NCI-H146 (cell line): ENCODE measurements around the gene OCIAD1.
"Not testable (repeated sequence)": the region's sequence is repeated elsewhere in the genome, so short reads cannot be mapped to it uniquely, and the experiment has no call there.

ENCODE experiments used
- DNase-seq: peaks from one replicate; lab custom pipeline; 2025; lab: John Stamatoyannopoulos, UW

The OCIAD1 gene

GRCh38 chr4:48816971-48817370, 13.9 kb upstream of the OCIAD1 start:
- no peak for DNase-seq

- DNase-seq: not testable (repeated sequence)
These were observed 9.5 kb upstream of the OCIAD1 start for GRCh38 chr4:48821431-48821830.

- DNase-seq: no peak
These were observed 3.3 kb upstream of the OCIAD1 start for GRCh38 chr4:48827622-48828021.

GRCh38 chr4:48831532-48832030, 693 bp downstream of the OCIAD1 start:
- peak; percentile 40 for DNase-seq

- no peak for DNase-seq
These were observed 1.7 kb downstream of the OCIAD1 start for GRCh38 chr4:48832571-48832970.

- no peak for DNase-seq
These were observed 5.8 kb downstream of the OCIAD1 start for GRCh38 chr4:48836658-48837057.

DNA sequence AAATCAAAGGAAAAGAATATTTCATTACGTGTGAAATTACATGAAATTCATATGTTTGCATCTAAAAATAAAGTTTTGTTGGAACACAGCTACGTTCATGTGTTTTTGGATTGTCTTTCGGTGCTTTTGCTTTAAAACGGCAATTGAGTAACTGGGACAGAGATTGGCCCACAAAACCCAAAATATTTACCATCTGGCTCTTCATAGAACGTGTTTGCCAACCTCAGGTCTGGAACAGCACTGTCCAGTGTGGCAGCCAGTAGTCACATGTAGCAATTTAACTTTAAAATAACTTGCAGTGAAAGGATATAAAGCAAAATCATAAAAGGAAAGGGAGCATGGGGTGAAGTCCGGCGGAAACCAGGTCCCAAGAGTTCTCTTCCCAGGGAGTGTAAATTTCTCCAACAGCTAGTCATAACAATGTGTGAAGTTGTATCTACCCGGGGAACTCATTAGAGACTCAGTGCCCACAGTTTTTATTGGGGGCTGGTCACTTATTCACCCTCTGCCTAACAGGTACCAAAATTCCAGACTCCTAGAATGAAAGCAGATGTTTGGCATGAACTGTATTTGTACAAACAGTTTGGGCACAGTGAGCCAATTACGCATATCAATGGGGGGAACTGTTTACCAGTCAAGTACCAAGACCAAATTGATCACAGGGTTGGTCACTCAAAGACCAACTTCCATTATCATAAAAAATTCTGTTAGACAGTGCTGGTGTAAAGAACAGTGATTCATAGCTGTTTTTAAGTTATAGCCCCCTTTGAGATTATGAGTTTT, 10.3 kb downstream of the OCIAD1 start:
- no peak for DNase-seq

DNA sequence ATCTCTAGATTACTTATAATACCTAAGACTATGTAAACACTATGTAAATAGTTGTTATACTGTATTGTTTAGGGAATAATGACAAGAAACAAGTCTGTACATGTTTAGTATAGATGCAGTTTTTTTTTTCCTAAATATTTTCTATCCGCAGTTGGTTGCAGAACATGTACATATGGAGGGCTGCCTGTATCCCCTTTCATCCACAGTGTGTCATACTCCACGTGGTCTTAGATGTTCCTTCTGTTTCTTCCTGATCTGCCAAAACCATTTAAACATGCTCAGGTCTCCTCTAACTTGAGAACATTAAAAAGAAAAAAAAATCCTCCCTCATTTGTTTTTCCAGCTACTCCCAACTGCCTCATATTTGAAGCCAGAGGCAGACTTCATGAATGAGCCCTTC, 14.0 kb downstream of the OCIAD1 start:
- no peak for DNase-seq

DNA sequence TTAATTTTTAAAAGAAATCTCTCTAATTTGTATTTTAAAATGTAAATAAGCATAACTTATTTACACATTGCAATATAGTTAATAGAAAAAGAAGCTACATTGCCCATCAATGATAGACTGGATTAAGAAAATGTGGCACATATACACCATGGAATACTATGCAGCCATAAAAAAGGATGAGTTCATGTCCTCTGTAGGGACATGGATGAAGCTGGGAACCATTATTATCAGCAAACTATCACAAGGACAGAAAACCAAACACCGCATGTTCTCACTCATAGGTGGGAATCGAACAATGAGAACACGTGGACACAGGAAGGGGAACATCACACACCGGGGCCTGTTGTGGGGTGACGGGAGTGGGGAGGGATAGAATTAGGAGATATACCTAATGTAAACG, 17.9 kb downstream of the OCIAD1 start:
- not testable (repeated sequence) for DNase-seq

DNA sequence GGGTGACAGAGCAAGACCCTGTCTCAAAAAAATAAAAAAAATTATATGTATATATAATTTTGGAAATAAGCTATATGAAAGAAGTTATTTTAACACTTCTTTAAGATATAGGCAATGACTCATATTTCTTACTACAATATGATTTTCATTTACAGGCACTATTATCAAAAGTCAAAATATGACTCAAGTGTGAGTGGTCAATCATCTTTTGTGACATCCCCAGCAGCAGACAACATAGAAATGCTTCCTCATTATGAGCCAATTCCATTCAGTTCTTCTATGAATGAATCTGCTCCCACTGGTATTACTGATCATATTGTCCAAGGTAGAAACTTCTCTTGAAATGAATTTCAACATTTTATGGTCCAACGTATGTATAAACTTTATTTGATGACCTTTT, 20.8 kb downstream of the OCIAD1 start:
- DNase-seq: no peak

GRCh38 chr4:48853604-48854394, 22.9 kb downstream of the OCIAD1 start:
- DNase-seq: no peak

GRCh38 chr4:48854395-48854683, 23.5 kb downstream of the OCIAD1 start:
- DNase-seq: no peak

GRCh38 chr4:48854982-48855381, 24.1 kb downstream of the OCIAD1 start:
- no peak for DNase-seq

GRCh38 chr4:48858130-48858529, 27.2 kb downstream of the OCIAD1 start:
- DNase-seq: no peak

GRCh38 chr4:48862038-48862437, 31.1 kb downstream of the OCIAD1 start:
- no peak for DNase-seq

DNA sequence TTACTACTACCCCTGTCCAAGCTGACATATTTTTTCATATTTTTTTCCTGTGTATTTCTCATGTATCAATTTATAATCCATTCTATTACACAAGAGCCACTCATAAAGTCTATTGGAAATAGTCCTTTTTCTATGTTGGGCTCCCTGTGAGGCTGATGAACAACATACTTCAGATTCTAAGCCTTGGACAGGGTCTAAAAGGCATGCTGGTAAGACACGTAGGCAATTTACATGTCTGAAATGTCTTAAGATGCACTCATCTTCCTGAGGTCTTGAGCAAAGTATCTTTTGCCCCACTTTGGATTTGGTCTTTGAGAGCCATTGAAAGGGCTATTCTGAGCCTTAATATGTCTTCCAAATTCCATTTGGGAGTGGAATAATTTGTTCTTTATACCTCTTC, 31.8 kb downstream of the OCIAD1 start:
- DNase-seq: no peak

DNA sequence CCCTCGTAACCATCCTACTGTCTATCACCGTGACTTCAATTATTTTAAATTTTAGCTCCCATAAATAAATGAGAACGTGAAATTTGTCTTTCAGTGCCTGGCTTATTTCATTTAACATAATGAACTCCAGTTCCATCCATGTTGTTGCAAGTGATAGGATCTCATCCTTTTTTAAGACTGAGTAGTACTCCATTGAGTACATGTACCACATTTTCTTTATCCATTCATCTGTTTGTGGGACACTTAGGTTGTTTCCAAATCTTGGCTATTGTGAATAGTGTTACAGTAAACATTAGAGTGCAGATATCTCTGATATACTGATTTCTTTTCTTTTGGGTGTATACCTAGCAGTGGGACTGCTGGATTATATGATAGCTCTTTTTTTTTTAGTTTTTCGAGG, 32.8 kb downstream of the OCIAD1 start:
- no peak for DNase-seq

DNA sequence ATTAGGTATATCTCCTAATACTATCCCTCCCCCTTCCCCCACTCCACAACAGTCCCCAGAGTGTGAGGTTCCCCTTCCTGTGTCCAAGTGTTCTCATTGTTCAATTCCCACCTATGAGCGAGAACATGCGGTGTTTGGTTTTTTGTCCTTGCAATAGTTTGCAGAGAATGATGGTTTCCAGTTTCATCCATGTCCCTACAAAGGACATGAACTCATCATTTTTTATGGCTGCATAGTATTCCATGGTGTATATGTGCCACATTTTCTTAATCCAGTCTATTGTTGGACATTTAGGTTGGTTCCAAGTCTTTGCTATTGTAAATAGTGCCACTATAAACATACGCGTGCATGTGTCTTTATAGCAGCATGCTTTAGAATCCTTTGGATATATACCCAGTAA, 33.8 kb downstream of the OCIAD1 start:
- DNase-seq: not testable (repeated sequence)

GRCh38 chr4:48877827-48878535, 47.1 kb downstream of the OCIAD1 start:
- DNase-seq: no peak

DNA sequence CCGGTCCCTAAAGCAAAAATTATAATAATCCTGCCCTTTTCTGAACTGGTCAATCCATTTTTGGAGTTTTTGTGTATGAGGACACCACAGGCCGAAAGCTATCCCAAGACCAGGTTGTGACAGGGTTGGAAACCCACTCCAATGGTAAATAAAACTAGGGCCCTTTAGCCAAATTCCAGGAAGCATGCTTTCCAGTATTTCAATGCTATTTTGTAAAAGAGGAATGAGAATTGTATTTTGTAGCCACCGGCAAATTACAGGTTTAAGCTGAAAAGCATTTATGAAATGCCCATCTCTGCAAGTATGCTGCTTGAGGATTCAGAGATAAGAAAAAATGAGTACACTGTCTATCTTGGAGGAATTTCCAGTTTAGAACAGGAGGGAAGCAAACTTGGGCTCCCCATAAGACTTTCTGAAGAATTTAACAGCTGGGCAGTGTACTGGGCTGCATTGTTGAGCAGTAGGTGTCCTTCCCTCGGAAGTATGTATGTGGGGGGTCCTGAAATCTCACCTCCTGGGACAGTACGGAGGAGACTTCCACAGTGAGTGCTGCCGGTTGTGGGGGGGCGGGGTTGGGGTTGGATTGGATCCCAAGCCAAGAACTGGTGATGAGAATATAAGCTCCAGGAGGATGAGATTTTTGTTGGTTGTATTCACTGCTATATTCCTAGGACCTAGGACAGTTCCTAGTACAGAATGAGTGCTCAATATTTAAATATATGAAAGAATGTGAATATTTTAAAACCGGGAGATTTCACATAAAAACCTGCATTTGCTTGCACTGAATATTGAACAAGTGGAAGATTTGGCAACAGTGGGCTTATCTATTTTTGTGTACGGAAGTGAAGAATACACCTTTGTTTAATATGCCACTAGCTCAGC, 48.9 kb downstream of the OCIAD1 start:
- DNase-seq: no peak

DNA sequence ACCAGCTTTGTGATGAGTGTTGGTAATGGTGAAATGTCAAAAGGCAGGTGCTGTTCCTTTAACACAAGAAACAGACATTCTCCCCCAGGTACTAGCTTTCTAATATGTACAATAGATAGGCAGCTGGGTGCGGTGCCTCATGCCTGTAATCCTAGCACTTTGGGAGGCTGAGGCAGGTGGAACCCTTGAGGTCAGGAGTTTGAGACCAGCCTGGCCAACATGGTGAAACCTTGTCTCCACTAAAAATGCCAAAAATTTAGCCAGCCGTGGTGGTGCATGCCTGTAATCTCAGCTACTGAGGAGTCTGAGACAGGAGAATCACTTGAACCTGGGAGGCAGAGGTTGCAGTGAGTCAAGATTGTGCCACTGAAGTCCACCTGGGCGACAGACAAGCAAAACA, 50.8 kb downstream of the OCIAD1 start:
- not testable (repeated sequence) for DNase-seq

DNA sequence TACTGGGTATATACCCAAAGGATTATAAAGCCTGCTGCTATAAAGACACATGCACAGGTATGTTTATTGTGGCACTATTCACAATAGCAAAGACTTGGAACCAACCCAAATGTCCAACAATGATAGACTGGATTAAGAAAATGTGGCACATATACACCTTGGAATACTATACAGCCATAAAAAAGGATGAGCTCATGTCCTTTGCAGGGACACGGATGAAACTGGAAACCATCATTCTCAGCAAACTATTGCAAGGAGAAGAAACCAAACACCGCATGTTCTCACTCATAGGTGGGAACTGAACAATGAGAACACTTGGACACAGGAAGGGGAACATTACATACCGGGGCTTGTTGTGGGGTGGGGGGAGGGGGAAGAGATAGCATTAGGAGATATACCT, 58.9 kb downstream of the OCIAD1 start:
- not testable (repeated sequence) for DNase-seq
